Stimulated activated CD8-positive, alpha-beta memory T cell treated with anti-CD3 and anti-CD28 coated beads, Interleukin-12 subunit alpha, Interleukin-12 subunit beta, amount 100 ng/mL, for 1 hour (primary cell): ENCODE data around the gene BRD1.
A peak's percentile ranks its signal among the peaks of the same experiment; 100 is the strongest.

Experiments
- DNase-seq: peaks from one replicate; pipeline ENCODE4 v3.0.0-alpha.2; 2020; ENCODE audit warnings: low read depth

The BRD1 gene

DNA sequence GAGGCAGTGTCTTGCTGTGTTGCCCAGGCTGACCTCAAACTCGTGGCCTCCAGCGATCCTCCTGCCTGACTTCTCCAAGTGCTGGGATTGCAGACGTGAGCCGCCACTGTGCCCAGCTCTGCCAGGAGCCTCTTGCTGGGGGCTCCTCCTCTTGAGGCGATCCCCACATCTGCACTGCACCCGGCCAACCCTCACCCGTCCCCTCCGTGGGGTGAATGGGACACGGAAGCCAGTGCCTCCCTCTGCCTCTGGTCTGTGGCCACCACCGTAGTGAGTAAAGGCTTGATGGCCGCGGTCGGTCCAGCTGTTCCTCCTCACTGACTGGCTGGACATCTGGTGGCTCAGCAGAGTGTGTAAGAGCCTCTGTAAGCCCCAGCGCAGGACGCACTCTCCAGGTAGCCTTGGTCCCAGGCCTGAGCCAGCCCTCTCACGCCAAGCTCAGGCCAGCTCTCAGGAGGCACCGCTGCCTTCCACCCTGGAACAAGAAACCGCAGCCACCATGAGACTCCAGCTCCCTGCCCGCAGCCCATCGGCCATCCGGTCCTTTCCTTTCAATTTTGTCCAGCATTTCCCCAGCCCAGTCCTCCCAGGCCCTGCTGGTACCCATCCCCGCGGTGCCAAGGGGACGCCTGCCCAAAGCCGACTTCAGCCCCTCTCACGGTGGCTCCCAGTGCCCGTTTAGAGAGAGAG is 100.3 kb downstream of the BRD1 start:
- DNase-seq, result no peak

DNA sequence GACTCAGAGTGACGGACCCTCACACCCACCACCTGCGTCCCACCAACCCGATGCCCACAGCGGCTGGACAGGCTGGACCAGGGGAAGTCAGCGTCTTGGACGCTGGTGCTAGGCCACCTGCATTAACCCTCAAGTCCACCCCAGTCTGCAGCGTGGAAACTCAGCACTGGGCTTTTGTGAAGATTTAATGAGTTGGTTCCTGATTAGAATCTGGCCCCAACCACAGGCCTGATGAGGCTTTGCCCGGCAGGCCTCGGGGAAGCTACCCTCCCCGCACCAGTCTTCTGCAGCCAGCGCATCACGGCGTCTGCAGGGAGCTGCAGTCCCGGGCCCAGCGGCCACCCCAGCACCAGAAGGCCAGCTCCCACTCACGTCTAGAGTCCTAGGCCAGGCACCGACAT is 101.0 kb downstream of the BRD1 start:
- DNase-seq, result no peak

DNA sequence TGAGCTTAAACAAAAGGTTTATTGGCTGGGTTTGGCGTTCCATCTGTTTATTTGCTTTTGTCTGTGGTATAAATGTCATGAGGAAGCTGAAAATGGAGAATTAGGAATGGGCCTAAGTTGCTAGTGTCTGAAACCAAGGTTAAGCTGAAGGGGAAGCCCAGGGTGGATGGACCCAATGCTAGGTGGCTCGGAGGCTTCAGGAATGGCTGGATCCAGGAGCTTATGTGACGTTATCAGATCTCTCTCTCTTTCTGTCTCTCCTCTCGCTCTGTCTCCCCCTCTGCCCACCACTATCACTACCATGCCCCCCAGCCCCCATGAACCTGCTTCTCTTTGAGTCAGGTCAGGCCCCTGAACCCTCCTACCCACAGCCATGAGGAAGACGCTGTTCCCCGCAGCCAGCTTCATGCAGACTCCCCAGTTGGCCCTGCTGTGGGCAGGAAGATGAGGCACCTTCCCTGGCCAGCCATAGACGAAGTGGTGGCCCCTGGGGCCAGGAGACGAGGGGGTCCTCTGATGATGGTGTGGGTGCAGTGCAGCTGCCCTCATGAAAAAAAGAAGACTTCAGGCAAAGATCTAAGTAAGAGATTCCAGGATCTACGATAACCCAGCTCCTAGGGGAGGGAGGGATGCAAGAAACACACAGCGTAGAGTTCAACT is 101.5 kb downstream of the BRD1 start:
- no peak for DNase-seq

DNA sequence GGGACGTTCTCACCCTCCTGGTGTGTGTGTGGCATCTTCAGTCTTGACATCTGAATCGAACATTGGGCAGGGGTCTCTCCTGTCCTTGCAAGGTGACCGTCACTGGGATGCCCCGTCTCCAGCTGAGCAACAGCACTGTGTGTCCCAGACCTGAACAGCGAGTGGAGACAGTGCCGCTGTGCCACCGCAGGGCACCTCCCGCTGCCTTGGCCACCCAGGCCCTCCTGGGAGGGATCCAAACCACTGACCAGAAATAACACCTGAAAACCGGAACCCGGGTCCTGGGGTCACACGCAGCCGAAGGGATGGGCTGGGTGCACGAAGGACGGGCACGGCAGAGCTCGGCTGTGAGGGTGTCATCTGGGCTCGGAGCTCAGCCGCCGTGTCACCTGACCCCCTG is 102.2 kb downstream of the BRD1 start:
- no peak for DNase-seq

DNA sequence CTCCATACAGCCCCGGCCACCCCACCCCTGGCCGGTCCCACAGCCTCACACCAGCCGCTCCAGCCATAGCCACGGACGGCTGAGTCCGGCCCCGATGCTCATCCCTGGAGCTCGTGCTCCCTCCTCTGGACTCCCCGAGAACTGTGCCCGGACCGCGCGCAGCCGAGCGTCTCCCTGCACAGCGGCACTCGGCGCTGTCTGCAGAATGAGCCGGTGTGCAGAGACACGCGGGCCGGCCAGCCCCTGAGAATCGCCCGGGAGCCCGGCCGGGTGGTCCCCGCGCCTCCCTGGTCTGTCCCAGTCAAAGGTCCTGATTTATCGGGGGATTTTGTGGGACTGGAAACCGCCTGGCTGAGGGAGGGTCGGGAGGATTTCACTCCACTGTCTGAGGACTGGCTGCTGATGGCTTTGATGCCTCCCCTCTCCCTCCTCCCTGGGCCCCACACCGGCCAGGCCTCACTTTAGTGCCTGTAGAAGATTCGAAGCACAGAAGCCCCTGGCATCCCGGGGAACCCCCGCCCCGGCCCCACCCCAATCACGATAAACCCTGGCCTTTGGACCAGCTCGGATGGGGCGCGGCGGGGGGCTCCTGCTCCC is 102.7 kb downstream of the BRD1 start:
- DNase-seq, result peak; percentile 47

DNA sequence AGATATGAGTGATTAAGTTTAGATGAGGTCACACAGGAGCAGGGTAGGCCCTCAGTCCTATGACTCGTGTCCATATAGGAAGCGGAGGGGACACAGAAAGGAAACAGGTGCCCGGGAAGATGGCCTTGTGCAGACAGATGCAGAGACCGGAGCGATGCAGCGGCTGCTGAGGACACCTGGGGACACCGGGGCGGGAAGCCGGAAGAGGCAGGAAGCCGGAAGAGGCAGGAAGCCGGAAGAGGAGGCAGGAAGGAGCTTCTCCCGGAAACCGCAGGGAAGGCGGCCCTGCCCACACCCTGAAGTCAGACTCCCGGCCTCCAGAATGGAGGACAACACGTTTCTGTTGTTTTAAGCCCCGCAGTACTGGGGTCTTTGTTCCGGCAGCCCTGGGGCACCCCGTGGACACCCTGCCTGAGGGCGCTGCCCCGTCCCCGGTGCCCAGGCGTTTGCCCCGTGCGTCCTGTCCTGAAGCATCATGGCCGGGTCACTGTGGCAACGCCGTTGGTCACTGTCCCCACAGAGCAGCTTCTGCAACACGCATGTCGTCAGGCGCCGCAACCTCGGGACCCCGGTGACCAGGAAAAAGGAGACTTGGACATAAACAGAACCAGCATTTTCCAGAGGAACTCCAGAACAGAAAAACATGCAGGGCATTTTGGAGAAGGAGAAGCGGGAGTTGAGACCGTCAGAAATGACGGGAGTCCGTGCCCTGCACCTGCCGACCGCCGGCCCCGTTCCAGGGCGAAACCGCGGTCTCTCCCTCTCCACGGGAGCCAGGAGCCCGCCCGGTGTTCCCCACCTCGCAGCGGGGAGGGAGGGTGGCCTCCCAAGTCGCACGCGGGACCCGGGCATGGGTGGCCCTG is 103.4 kb downstream of the BRD1 start:
- no peak for DNase-seq

DNA sequence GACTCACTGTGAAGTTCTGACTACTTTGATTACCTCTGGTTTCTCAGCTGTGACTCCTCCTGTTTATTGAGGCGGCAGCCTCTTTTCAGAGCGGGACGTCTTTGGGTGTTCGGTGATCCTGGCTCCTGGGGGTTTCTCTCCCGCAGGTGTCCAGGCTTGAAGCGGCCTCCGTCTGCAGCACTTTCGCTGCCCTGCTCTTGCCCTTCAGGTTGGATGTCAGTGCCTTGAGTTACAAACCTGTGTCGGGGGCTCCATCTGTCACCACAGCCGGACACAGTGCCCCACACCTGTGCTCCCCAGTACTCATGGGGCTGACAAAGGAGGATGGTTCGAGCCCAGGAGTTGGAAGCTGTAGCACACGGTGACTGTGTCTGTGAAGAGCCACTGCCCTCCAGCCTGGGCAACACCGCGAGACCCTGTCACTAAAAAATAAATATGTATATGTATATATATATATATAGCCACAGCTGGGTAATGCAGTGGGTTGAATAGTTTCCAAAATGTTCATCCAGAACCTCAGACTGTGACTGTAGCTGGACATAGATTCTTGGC is 104.1 kb downstream of the BRD1 start:
- DNase-seq, result no peak
